Renal cortical epithelial cell (primary cell): Measurements from ENCODE around the gene OR4K17. TPM values are rescaled to one million over a fixed set of nuclear protein-coding genes. Genes with fewer than 3 reads are reported as not detected.
A peak's percentile ranks its signal among the peaks of the same experiment; 100 is the strongest.
"Not testable (repeated sequence)": the region's sequence is repeated elsewhere in the genome, so short reads cannot be mapped to it uniquely, and the experiment has no call there.

Source experiments
- DNase-seq: peaks from one replicate; pipeline ENCODE4 v3.0.0-alpha.2; 2011; ENCODE audit warnings: low read depth
- total RNA-seq: library from RNA; depleted of rRNA; stranded (reverse); fragments of >200 nt; gene quantifications from 2 replicates; pipeline ENCODE4 v1.2.3, GENCODE V29; 2014

Gene OR4K17
- not detected in 2 replicates for total RNA-seq

- no peak for DNase-seq
Measured at GRCh38 chr14:20110438-20110837, at the start of gene OR4K17. OR4K17 (plus strand) TSS chr14:20110739; CDS start chr14:20117500, 6,761 bp downstream.

GRCh38 chr14:20092050-20092449 lies 18.5 kb upstream of the OR4K17 start:
- no peak for DNase-seq

GRCh38 chr14:20093442-20093841 lies 17.1 kb upstream of the OR4K17 start:
- no peak for DNase-seq

- DNase-seq, result not testable (repeated sequence)
Measured at GRCh38 chr14:20098926-20099770, 11.4 kb upstream of the OR4K17 start.

- no peak for DNase-seq
Measured at GRCh38 chr14:20112321-20112720, 1.8 kb downstream of the OR4K17 start.

- DNase-seq, result no peak
Measured at GRCh38 chr14:20116748-20117147, 6.2 kb downstream of the OR4K17 start.

- DNase-seq, result no peak
Measured at GRCh38 chr14:20118795-20119194, 8.3 kb downstream of the OR4K17 start.

- no peak for DNase-seq
Measured at GRCh38 chr14:20138520-20138919, 28.0 kb downstream of the OR4K17 start, which contains the start of gene OR4N5. OR4N5 (plus strand) TSS chr14:20138820; CDS start chr14:20143736, 4,916 bp downstream.

- DNase-seq, result no peak
Measured at GRCh38 chr14:20143911-20144310, 33.4 kb downstream of the OR4K17 start.

GRCh38 chr14:20144820-20145219 lies 34.3 kb downstream of the OR4K17 start:
- DNase-seq, result no peak

- DNase-seq, result no peak
Measured at GRCh38 chr14:20164462-20164861, 53.9 kb downstream of the OR4K17 start.

GRCh38 chr14:20167091-20167490 lies 56.6 kb downstream of the OR4K17 start:
- no peak for DNase-seq

- peak; percentile 9 for DNase-seq
Measured at GRCh38 chr14:20169852-20170251, 59.3 kb downstream of the OR4K17 start.

Other genes with a start within 250 kb of the OR4K17 start
- not detected in 2 replicates for gene OR4K2, start 235.6 kb upstream of the OR4K17 start, total RNA-seq
- gene OR4K5, start 190.1 kb upstream of the OR4K17 start, total RNA-seq, result not detected in 2 replicates
- gene OR4K1, start 179.8 kb upstream of the OR4K17 start, total RNA-seq, result not detected in 2 replicates
- not detected in 2 replicates for gene OR4K15, start 135.1 kb upstream of the OR4K17 start, total RNA-seq
- not detected in 2 replicates for gene OR4Q2, start 108.6 kb upstream of the OR4K17 start, total RNA-seq
- not detected in 2 replicates for gene OR4K14, start 91.4 kb upstream of the OR4K17 start, total RNA-seq
- gene OR4K13, start 74.7 kb upstream of the OR4K17 start, total RNA-seq, result not detected in 2 replicates
- gene OR4L1, start 50.7 kb upstream of the OR4K17 start, total RNA-seq, result not detected in 2 replicates
- not detected in 2 replicates for gene OR4N5, start 28.1 kb downstream of the OR4K17 start, total RNA-seq
- gene OR11G2, start 80.2 kb downstream of the OR4K17 start, total RNA-seq, result not detected in 2 replicates
- gene OR11H6, start 113.0 kb downstream of the OR4K17 start, total RNA-seq, result not detected in 2 replicates
- gene OR11H7, start 118.2 kb downstream of the OR4K17 start, total RNA-seq, result not detected in 2 replicates
- gene OR11H4, start 128.5 kb downstream of the OR4K17 start, total RNA-seq, result not detected in 2 replicates
- 13.2 and 26.4 TPM in 2 replicates for gene TTC5, start 195.2 kb downstream of the OR4K17 start, total RNA-seq
- gene CCNB1IP1, start 222.5 kb downstream of the OR4K17 start, total RNA-seq, result 40.1 and 60.3 TPM in 2 replicates
- 4.2 and 12.6 TPM in 2 replicates for gene PARP2, start 232.9 kb downstream of the OR4K17 start, total RNA-seq